ENCODE results near the gene IMP4.

IMP4 gene

DNA sequence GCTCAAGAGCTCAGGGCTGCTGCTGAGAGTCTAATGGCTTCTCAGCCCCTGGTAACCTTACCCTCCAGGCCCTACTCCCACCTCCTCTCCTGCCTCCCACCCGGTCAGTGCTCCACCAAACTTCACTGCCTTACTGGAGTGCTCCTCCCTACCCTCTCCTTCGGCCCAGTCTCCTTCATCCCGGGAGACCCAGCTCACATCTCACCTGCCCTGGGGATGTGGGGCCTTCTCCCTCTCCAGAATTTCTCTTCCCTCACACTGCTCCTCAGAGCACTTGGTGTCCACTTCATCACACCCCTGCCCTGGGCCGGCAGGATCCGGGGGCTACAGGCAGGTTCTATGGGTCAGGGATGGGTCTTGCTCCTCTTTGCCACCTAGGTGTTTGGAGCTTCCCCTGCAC lies 34.8 kb downstream of the IMP4 start:
- TF ChIP-seq, protein P1, sequence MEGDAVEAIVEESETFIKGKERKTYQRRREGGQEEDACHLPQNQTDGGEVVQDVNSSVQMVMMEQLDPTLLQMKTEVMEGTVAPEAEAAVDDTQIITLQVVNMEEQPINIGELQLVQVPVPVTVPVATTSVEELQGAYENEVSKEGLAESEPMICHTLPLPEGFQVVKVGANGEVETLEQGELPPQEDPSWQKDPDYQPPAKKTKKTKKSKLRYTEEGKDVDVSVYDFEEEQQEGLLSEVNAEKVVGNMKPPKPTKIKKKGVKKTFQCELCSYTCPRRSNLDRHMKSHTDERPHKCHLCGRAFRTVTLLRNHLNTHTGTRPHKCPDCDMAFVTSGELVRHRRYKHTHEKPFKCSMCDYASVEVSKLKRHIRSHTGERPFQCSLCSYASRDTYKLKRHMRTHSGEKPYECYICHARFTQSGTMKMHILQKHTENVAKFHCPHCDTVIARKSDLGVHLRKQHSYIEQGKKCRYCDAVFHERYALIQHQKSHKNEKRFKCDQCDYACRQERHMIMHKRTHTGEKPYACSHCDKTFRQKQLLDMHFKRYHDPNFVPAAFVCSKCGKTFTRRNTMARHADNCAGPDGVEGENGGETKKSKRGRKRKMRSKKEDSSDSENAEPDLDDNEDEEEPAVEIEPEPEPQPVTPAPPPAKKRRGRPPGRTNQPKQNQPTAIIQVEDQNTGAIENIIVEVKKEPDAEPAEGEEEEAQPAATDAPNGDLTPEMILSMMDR (IDR thresholded peaks at IDR 0.05), result no peak

DNA sequence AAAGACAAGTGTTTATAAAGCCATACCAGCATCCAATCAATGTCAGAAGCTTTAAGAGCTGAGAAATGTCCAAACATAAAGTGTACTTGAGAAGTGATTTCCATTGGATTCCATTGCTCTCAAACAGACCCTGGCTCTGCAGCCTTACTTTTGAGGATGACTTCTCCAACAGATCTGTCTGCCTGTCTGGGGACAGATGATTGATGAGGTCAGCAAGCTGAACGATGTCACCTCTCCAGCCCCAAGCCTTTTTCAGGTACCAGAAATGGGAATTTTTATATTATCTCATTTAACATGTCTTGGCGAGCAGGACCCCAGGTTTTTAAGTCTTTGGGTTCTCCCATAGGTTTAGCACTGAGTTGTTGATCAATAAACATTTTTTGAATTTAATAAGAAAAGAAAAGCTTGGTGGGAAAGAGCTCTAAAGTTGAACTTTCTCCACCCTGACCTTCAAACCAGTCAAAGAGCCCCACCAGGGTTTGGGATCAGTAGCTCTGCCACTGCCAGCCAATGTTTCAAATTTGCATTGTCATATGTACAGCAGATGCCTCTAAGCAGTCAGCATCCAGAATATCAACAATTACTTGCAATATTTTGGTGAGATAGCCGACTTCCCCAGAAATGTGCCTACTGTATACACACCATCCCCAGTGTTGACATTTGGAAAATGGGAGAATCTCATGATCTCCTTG lies 35.7 kb downstream of the IMP4 start:
- TF ChIP-seq, protein P1 (IDR thresholded peaks at IDR 0.05), result no peak

DNA sequence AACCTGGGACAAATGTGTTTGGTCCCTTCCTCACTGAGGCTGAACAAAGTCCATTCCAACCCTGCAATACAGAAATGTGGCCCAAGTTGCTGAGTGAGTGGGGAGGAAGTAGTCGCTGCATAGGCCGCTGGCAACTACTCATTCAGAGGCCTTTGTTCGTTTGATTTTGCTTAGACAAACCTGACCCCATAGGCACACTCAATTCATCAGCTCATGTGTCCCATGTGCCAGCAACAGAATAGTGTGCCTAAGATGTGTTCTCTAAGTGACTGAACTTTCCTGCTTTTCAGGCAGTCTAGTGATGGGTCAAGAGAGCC lies 36.2 kb downstream of the IMP4 start:
- TF ChIP-seq, protein P1 (IDR thresholded peaks at IDR 0.05), result no peak

DNA sequence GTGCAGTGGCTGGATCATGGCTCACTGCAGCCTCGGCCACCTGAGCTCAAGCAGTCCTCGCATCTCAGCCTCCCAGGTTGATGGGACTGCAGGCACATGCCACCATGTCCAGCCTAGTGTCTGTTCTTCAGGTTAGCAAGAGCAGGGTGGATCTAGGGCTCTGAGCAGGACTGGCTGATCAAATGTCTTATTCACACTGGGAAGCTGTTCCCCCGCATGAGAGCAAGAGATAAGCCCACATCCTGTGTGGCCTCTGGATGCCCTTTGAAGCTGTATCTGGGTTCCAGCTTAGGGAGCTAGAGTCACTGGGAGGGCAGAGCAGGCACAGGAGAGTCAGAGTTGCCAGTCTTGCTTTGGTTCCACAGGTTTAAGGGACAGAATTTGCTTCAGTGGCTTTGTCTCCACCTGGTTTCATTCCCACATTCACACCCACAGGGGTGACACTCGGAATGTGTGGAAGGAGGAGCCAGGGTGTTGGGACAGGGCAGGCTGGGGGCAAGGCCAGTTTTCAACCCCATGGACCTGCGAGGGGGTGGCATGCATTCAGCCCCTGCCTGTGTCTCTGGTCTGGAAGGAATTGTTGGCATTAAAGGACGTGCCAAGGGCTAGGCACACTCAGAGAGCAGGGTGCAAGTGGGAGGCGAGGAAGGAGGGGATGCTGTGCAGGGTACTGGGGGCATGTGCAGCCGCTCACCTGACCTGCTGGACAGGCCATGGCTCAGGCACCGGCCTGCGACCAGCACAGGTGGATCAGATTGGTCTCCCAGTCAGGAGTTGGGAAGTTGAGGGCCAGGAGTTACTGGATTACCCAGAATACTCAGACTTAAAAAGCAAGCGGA lies 37.6 kb downstream of the IMP4 start:
- TF ChIP-seq, protein P1 (IDR thresholded peaks at IDR 0.05), result no peak

DNA sequence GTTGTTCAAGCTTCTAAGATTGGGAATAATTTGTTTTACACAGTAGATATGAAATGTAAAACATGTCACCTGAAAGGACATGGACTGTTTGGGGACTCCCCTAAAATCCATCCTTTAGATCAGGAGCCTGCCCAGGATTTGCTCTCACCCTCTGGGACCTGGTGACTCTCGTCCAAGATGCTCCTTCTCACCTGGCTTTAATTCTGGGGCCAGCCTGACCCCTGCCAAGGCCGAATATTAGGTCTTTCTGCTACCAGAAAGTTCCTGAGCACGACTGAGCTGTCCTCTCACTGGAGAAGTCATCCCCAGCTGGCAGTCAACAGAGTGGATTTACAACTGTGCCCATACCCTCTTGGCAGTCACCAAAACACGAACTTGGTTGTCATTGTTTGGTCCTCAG lies 38.4 kb downstream of the IMP4 start:
- TF ChIP-seq, protein P1 (IDR thresholded peaks at IDR 0.05), result no peak

DNA sequence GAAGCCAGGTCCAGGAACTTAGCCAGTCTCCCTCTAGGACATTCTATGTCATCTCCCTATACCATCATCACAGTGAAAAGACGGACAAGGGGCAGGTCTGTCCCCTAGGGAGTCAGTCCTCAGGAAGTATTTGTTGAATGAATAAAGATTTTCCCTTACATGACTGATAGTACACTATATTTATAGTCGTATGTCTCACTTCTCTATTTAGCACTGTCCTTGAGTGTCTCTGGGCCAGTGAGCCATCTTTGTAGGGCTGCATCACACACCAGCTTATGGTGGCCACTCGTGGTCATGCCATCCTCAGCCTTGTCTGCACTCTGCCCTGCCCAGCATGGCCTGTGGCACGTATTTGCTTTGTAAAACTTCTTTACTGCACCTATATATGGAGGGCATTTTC lies 38.9 kb downstream of the IMP4 start:
- TF ChIP-seq, protein P1 (IDR thresholded peaks at IDR 0.05), result no peak

DNA sequence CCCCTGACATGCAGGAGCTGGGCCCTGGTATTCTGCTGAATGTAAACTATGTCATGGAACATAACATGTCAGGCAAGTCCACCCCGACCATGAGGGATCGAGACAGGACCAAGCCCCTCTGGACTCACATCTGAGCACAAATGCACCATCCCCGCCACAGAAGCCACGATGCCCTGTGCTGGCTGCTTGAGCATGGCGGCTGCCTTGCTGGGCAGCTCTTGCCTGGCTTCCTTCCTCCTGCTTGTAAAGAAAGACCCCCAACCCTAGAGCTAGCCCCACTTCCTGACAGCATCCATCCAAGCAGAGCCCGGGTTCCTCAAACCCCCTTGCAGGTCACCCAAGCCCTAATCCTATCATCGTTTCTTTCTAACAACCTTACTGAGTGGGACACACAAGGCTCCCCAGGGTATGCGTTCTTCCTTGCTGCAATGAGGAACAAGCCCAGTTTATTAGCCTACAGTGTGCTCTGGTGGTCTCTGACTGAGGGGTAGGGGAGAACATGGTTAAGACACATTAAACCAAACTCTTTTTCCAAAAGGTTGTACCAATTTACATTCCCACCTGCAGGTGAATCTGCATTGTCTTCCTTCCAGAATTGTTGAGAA lies 39.7 kb downstream of the IMP4 start:
- TF ChIP-seq, protein P1 (IDR thresholded peaks at IDR 0.05), result no peak
